ENCODE results near the gene STARD10.
"Not testable (repeated sequence)": the region's sequence is repeated elsewhere in the genome, so short reads cannot be mapped to it uniquely, and the experiment has no call there.

Gene STARD10

GRCh38 chr11:72829178-72829577, 35.3 kb upstream of the STARD10 start:
- H3K27ac Mint-ChIP-seq: peak overlapping the region in 1 of 2 donors; percentile 63

GRCh38 chr11:72828692-72829101, 34.9 kb upstream of the STARD10 start:
- H3K4me3 Mint-ChIP-seq: no peak overlapping the region
- H3K4me1 Mint-ChIP-seq: peaks cover 31% of the 10 kb centered on the region
- H3K27ac Mint-ChIP-seq: no peak overlapping the region
- ATAC-seq (no peak), DNase-seq (no peak)
- H3K9me3 Mint-ChIP-seq: no peaks in the 10 kb centered on the region
- H3K27me3 Mint-ChIP-seq: no peaks in the 10 kb centered on the region

More at GRCh38 chr11:72829178-72829577, 35.3 kb upstream of the STARD10 start:
- ATAC-seq: no peak
- no peaks in the 10 kb centered on the region for H3K27me3 Mint-ChIP-seq
- no peak overlapping the region for H3K4me3 Mint-ChIP-seq
- DNase-seq: no peak
- peaks cover 29% of the 10 kb centered on the region for H3K4me1 Mint-ChIP-seq
- no peaks in the 10 kb centered on the region for H3K9me3 Mint-ChIP-seq

GRCh38 chr11:72828081-72828567, 34.3 kb upstream of the STARD10 start:
- no peak for DNase-seq
- Mint-ChIP-seq H3K9me3 (no peaks in the 10 kb centered on the region), H3K27me3 (no peaks in the 10 kb centered on the region), H3K4me3 (no peak overlapping the region), H3K4me1 (peaks cover 36% of the 10 kb centered on the region), H3K27ac (peak overlapping the region; percentile 30 to 66)
- ATAC-seq: no peak

- not testable (repeated sequence) for H3K9me3 Mint-ChIP-seq, H3K4me3 Mint-ChIP-seq, H3K27me3 Mint-ChIP-seq, ATAC-seq, DNase-seq
- H3K27ac Mint-ChIP-seq: peak overlapping the region; percentile 30 to 60
- peaks cover 41% of the 10 kb centered on the region for H3K4me1 Mint-ChIP-seq
These were observed 33.8 kb upstream of the STARD10 start for GRCh38 chr11:72827656-72828055.

GRCh38 chr11:72826942-72827480, 33.2 kb upstream of the STARD10 start:
- H3K27ac Mint-ChIP-seq: peak overlapping the region in 1 of 2 donors; percentile 60
- H3K4me1 Mint-ChIP-seq: peaks cover 43% of the 10 kb centered on the region
- no peak overlapping the region for H3K4me3 Mint-ChIP-seq
- ATAC-seq (no peak), DNase-seq (no peak)
- no peaks in the 10 kb centered on the region for H3K27me3 Mint-ChIP-seq
- no peaks in the 10 kb centered on the region for H3K9me3 Mint-ChIP-seq

GRCh38 chr11:72826191-72826941, 32.5 kb upstream of the STARD10 start:
- peak overlapping the region in 1 of 2 donors; percentile 60 for H3K27ac Mint-ChIP-seq
- H3K4me1 Mint-ChIP-seq: peaks cover 38% of the 10 kb centered on the region
- no peak for DNase-seq
- no peak overlapping the region for H3K4me3 Mint-ChIP-seq
- no peaks in the 10 kb centered on the region for H3K27me3 Mint-ChIP-seq
- ATAC-seq: no peak
- H3K9me3 Mint-ChIP-seq: no peaks in the 10 kb centered on the region

GRCh38 chr11:72825661-72826060, 31.8 kb upstream of the STARD10 start:
- Mint-ChIP-seq H3K4me1 (peaks cover 43% of the 10 kb centered on the region), H3K9me3 (no peaks in the 10 kb centered on the region), H3K27me3 (no peaks in the 10 kb centered on the region), H3K4me3 (no peak overlapping the region), H3K27ac (peak overlapping the region in 1 of 2 donors; percentile 91)
- DNase-seq: no peak
- no peak for ATAC-seq

GRCh38 chr11:72824811-72825505, 31.1 kb upstream of the STARD10 start:
- ATAC-seq: no peak
- no peak for DNase-seq
- no peak overlapping the region for H3K4me3 Mint-ChIP-seq
- H3K27me3 Mint-ChIP-seq: no peaks in the 10 kb centered on the region
- peaks cover 49% of the 10 kb centered on the region for H3K4me1 Mint-ChIP-seq
- H3K27ac Mint-ChIP-seq: peak overlapping the region; percentile 77 to 91
- H3K9me3 Mint-ChIP-seq: no peaks in the 10 kb centered on the region

- H3K4me1 Mint-ChIP-seq: peaks cover 52% of the 10 kb centered on the region
- peak overlapping the region in 1 of 2 donors; percentile 93 for H3K27ac Mint-ChIP-seq
- ATAC-seq: no peak
- no peak for DNase-seq
- no peaks in the 10 kb centered on the region for H3K27me3 Mint-ChIP-seq
- H3K9me3 Mint-ChIP-seq: no peaks in the 10 kb centered on the region
- H3K4me3 Mint-ChIP-seq: no peak overlapping the region
These were observed 30.2 kb upstream of the STARD10 start for GRCh38 chr11:72824020-72824419.

- H3K4me3 Mint-ChIP-seq: no peak overlapping the region
- H3K9me3 Mint-ChIP-seq: no peaks in the 10 kb centered on the region
- DNase-seq (no peak), ATAC-seq (no peak)
- no peaks in the 10 kb centered on the region for H3K27me3 Mint-ChIP-seq
- peaks cover 57% of the 10 kb centered on the region for H3K4me1 Mint-ChIP-seq
- H3K27ac Mint-ChIP-seq: peak overlapping the region; percentile 61 to 93
These were observed 29.4 kb upstream of the STARD10 start for GRCh38 chr11:72823105-72823804.

- Mint-ChIP-seq H3K27me3 (no peaks in the 10 kb centered on the region), H3K4me1 (peaks cover 60% of the 10 kb centered on the region), H3K27ac (peak overlapping the region in 1 of 2 donors; percentile 72), H3K4me3 (peak overlapping the region in 1 of 2 donors; percentile 52), H3K9me3 (no peaks in the 10 kb centered on the region)
- DNase-seq: peak; percentile 58 to 71
- ATAC-seq: peak; percentile 62
These were observed 28.3 kb upstream of the STARD10 start for GRCh38 chr11:72821920-72822799.

- H3K9me3 Mint-ChIP-seq: no peaks in the 10 kb centered on the region
- DNase-seq (no peak), ATAC-seq (peak; percentile 11)
- H3K4me1 Mint-ChIP-seq: peaks cover 61% of the 10 kb centered on the region
- peak overlapping the region in 1 of 2 donors; percentile 13 for H3K4me3 Mint-ChIP-seq
- peak overlapping the region in 1 of 2 donors; percentile 74 for H3K27ac Mint-ChIP-seq
- H3K27me3 Mint-ChIP-seq: no peaks in the 10 kb centered on the region
These were observed 27.5 kb upstream of the STARD10 start for GRCh38 chr11:72821221-72821919.

GRCh38 chr11:72820439-72821139, 26.7 kb upstream of the STARD10 start:
- Mint-ChIP-seq H3K9me3 (no peaks in the 10 kb centered on the region), H3K27ac (peak overlapping the region in 1 of 2 donors; percentile 74), H3K4me3 (peak overlapping the region in 1 of 2 donors; percentile 11), H3K4me1 (peaks cover 69% of the 10 kb centered on the region), H3K27me3 (no peaks in the 10 kb centered on the region)
- no peak for DNase-seq
- no peak for ATAC-seq

- no peak overlapping the region for H3K4me3 Mint-ChIP-seq
- ATAC-seq (no peak), DNase-seq (no peak)
- H3K9me3 Mint-ChIP-seq: no peaks in the 10 kb centered on the region
- H3K27me3 Mint-ChIP-seq: no peaks in the 10 kb centered on the region
- no peak overlapping the region for H3K27ac Mint-ChIP-seq
- peaks cover 69% of the 10 kb centered on the region for H3K4me1 Mint-ChIP-seq
These were observed 25.1 kb upstream of the STARD10 start for GRCh38 chr11:72818971-72819370.
